Measurements from ENCODE around the gene GABRB3. TPM values are rescaled to one million over a fixed set of nuclear protein-coding genes. Genes with fewer than 3 reads are reported as not detected.
"Not testable (repeated sequence)": the region's sequence is repeated elsewhere in the genome, so short reads cannot be mapped to it uniquely, and the experiment has no call there.

Gene GABRB3
- polyA plus RNA-seq, 3 donors, result not detected

GRCh38 chr15:26721232-26721967 is 51.5 kb downstream of the GABRB3 start:
- intact Hi-C loops (cut with micrococcal nuclease), result no loop called here
- H3K36me3 ChIP-seq (replicated peaks in 1 of 2; ENCODE audit: control insufficient read depth in 1 of 2, insufficient read depth in 2 of 2, low read length in 2 of 2), result no peaks in the 10 kb centered on the region
- H3K27ac Mint-ChIP-seq, result no peak overlapping the region

GRCh38 chr15:26720546-26720945 is 52.3 kb downstream of the GABRB3 start:
- TF ChIP-seq CTCF (IDR thresholded peaks at IDR 0.05), result no peak
- H3K9me3 Mint-ChIP-seq, result peaks cover 3 to 25% (median 17%) of the 10 kb centered on the region in 7 donors
- Histone ChIP-seq H3K4me3 (replicated peaks in 1 of 3; ENCODE audit: low read depth in 2 of 3, low read length in 3 of 3) (no peak overlapping the region), H2AFZ (ENCODE audit: insufficient read depth, low read depth, low read length, poor library complexity, severe bottlenecking) (no peak overlapping the region), H3K9me3 (replicated peaks in 1 of 2; ENCODE audit: control insufficient read depth in 1 of 2, insufficient read depth in 1 of 2, low read length in 2 of 2) (peaks cover 14 to 18% of the 10 kb centered on the region in 2 donors), H4K20me1 (ENCODE audit: insufficient read depth, low read length) (no peaks in the 10 kb centered on the region), H3K27me3 (ENCODE audit: control insufficient read depth in 2 of 2, insufficient read depth in 2 of 2, low read length in 2 of 2) (no peaks in the 10 kb centered on the region), H3K27ac (ENCODE audit: low read depth in 1 of 2, low read length in 2 of 2) (no peak overlapping the region), H3K4me1 (ENCODE audit: control insufficient read depth in 1 of 2, insufficient read depth in 2 of 2, low read length in 2 of 2) (no peaks in the 10 kb centered on the region), H3K4me2 (replicated peaks; ENCODE audit: extremely low read depth, low read length, poor library complexity, severe bottlenecking) (no peak overlapping the region), H3K79me2 (ENCODE audit: insufficient read depth, low read length) (no peaks in the 10 kb centered on the region), H3K9ac (ENCODE audit: insufficient read depth, low read length, poor library complexity, severe bottlenecking) (no peak overlapping the region), H3K36me3 (replicated peaks in 1 of 2; ENCODE audit: control insufficient read depth in 1 of 2, insufficient read depth in 2 of 2, low read length in 2 of 2) (no peaks in the 10 kb centered on the region)
- no peak overlapping the region for H3K27ac Mint-ChIP-seq
- DNase-seq, result no peak
- peaks cover 0 to 2% (median 2%) of the 10 kb centered on the region in 3 donors for H3K27me3 Mint-ChIP-seq (ENCODE audit: low read depth in 3 of 3)
- no peaks in the 10 kb centered on the region for H3K4me1 Mint-ChIP-seq
- intact Hi-C loops (cut with micrococcal nuclease), result no loop called here
- no peaks in the 10 kb centered on the region for H3K36me3 Mint-ChIP-seq
- no peak overlapping the region for H3K4me3 Mint-ChIP-seq
- WGBS (ENCODE audit: insufficient coverage), result no CpG with 5 or more reads among the region's 5 CpGs

More at GRCh38 chr15:26721232-26721967, 51.5 kb downstream of the GABRB3 start:
- H3K4me3 ChIP-seq (replicated peaks in 1 of 3; ENCODE audit: low read depth in 2 of 3, low read length in 3 of 3), result no peak overlapping the region
- no peak overlapping the region for H3K27ac ChIP-seq (ENCODE audit: low read depth in 1 of 2, low read length in 2 of 2)
- peaks cover 0 to 2% (median 2%) of the 10 kb centered on the region in 3 donors for H3K27me3 Mint-ChIP-seq (ENCODE audit: low read depth in 3 of 3)
- H2AFZ ChIP-seq (ENCODE audit: insufficient read depth, low read depth, low read length, poor library complexity, severe bottlenecking), result no peak overlapping the region
- 29% methylated on average over 3 of the region's 5 CpGs for WGBS (ENCODE audit: insufficient coverage)
- H4K20me1 ChIP-seq (ENCODE audit: insufficient read depth, low read length), result no peaks in the 10 kb centered on the region
- H3K27me3 ChIP-seq (ENCODE audit: control insufficient read depth in 2 of 2, insufficient read depth in 2 of 2, low read length in 2 of 2), result no peaks in the 10 kb centered on the region
- H3K9me3 ChIP-seq (replicated peaks in 1 of 2; ENCODE audit: control insufficient read depth in 1 of 2, insufficient read depth in 1 of 2, low read length in 2 of 2), result peaks cover 18 to 19% of the 10 kb centered on the region in 2 donors
- no peak overlapping the region for H3K9ac ChIP-seq (ENCODE audit: insufficient read depth, low read length, poor library complexity, severe bottlenecking)
- H3K4me1 ChIP-seq (ENCODE audit: control insufficient read depth in 1 of 2, insufficient read depth in 2 of 2, low read length in 2 of 2), result no peaks in the 10 kb centered on the region
- no peak for DNase-seq
- H3K36me3 Mint-ChIP-seq, result no peaks in the 10 kb centered on the region
- no peak overlapping the region for H3K4me3 Mint-ChIP-seq
- no peak for TF ChIP-seq CTCF (IDR thresholded peaks at IDR 0.05)
- no peaks in the 10 kb centered on the region for H3K79me2 ChIP-seq (ENCODE audit: insufficient read depth, low read length)
- H3K9me3 Mint-ChIP-seq, result peaks cover 3 to 21% (median 14%) of the 10 kb centered on the region in 7 donors
- no peak overlapping the region for H3K4me2 ChIP-seq (replicated peaks; ENCODE audit: extremely low read depth, low read length, poor library complexity, severe bottlenecking)
- H3K4me1 Mint-ChIP-seq, result no peaks in the 10 kb centered on the region

- H2AFZ ChIP-seq (ENCODE audit: insufficient read depth, low read depth, low read length, poor library complexity, severe bottlenecking); H3K36me3 Mint-ChIP-seq; H3K4me3 Mint-ChIP-seq; H3K4me2 ChIP-seq (replicated peaks; ENCODE audit: extremely low read depth, low read length, poor library complexity, severe bottlenecking); H3K79me2 ChIP-seq (ENCODE audit: insufficient read depth, low read length); H3K36me3 ChIP-seq (replicated peaks in 1 of 2; ENCODE audit: control insufficient read depth in 1 of 2, insufficient read depth in 2 of 2, low read length in 2 of 2); H4K20me1 ChIP-seq (ENCODE audit: insufficient read depth, low read length); H3K4me1 ChIP-seq (ENCODE audit: control insufficient read depth in 1 of 2, insufficient read depth in 2 of 2, low read length in 2 of 2); H3K4me3 ChIP-seq (replicated peaks in 1 of 3; ENCODE audit: low read depth in 2 of 3, low read length in 3 of 3); intact Hi-C loops (cut with micrococcal nuclease); H3K27me3 ChIP-seq (ENCODE audit: control insufficient read depth in 2 of 2, insufficient read depth in 2 of 2, low read length in 2 of 2); H3K27ac ChIP-seq (ENCODE audit: low read depth in 1 of 2, low read length in 2 of 2); H3K27ac Mint-ChIP-seq; H3K9ac ChIP-seq (ENCODE audit: insufficient read depth, low read length, poor library complexity, severe bottlenecking); H3K4me1 Mint-ChIP-seq; DNase-seq; H3K27me3 Mint-ChIP-seq (ENCODE audit: low read depth in 3 of 3): not testable (repeated sequence)
- H3K9me3 ChIP-seq (replicated peaks in 1 of 2; ENCODE audit: control insufficient read depth in 1 of 2, insufficient read depth in 1 of 2, low read length in 2 of 2), result peaks cover 14 to 21% of the 10 kb centered on the region in 2 donors
- H3K9me3 Mint-ChIP-seq, result peaks cover 5 to 29% (median 17%) of the 10 kb centered on the region in 7 donors
- 24% methylated on average over 5 of the region's 5 CpGs for WGBS (ENCODE audit: insufficient coverage)
These were observed 53.0 kb downstream of the GABRB3 start for GRCh38 chr15:26719866-26720265.

Measured in CD14-positive monocyte (primary cell).